T-helper 2 cell treated with Interferon-gamma antibody and Interleukin-4, amounts not matched to agents 100 ng/mL and 5 ng/mL, for 36 hours (primary cell): ENCODE results near the gene BST1. TPM values are rescaled to one million over a fixed set of nuclear protein-coding genes. Genes with fewer than 3 reads are reported as not detected.
"Not testable (repeated sequence)": the region's sequence is repeated elsewhere in the genome, so short reads cannot be mapped to it uniquely, and the experiment has no call there.

ENCODE experiments used
- intact Hi-C: fragments of 100-400 bp; cut with micrococcal nuclease; formaldehyde crosslinking; loops from one replicate; pipeline ENCODE4 v1.15.1; 2023
- total RNA-seq: library from RNA; stranded (reverse); gene quantifications from 2 replicates; pipeline ENCODE4 v1.2.3, GENCODE V29; 2022

Gene BST1
- total RNA-seq, 1 donor from 2014 or later, result 1.5 TPM

DNA sequence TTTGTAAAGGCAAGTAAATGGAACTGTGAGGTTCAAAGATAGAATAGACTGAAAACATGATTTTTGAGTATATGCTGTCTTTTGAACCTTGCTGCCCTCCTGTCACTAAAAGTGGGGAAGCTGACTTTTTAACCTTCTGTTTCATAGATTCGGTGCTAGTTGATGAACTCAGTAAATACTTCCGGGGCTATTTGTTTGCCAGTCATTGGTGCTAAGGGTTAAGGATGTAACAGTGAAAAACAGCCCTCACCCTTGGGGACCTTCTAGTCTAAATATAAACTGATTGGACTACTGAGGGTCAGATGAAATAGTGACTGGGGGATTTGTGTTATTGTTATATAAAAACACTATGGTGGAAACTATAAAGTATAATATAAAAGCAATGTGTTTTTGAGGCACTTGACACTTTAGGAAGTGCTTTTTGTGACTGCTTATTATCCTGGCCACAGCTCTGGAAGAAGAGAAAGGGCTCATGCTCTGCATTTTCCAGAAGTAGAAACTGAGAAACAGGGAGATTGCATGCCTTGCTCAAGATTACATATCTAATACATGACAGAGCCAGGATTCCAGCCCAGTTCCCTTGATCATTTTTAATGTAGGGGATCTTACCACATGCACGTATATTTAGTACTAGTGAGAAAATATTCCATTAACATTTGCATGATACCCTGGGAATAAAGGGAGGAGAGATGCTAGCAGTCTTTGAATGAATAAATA lies 3.9 kb downstream of the BST1 start:
- intact Hi-C loops, result no loop called here

DNA sequence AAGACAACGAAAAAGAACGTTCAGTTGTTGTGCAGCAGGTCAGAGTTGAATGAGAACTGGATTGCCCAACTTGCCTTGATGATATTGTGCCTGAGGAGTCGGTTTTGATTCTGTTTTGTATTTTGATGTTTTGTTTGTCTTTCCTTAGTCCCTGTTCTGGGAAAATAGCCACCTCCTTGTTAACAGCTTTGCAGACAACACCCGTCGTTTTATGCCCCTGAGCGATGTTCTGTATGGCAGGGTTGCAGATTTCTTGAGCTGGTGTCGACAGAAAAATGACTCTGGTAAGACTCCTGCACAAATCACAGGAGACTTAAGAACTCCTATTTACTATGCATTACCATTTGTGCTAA lies 4.5 kb downstream of the BST1 start:
- intact Hi-C loops, result no loop called here

DNA sequence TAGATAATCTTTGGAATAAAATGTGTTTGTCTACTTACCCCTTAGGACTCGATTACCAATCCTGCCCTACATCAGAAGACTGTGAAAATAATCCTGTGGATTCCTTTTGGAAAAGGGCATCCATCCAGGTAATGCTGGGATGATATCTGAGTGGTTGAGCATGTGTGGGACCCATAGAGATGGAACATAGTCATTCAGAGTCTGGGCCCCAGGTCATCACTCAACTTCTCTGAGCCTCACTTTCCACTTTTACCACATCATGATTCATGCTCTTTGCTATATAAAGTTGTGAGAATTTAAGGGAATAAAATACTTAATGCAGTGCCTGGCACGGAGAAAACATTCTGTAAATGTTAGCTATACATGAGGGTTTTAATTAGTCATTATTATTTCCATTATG lies 8.9 kb downstream of the BST1 start:
- intact Hi-C loops, result no loop called here

DNA sequence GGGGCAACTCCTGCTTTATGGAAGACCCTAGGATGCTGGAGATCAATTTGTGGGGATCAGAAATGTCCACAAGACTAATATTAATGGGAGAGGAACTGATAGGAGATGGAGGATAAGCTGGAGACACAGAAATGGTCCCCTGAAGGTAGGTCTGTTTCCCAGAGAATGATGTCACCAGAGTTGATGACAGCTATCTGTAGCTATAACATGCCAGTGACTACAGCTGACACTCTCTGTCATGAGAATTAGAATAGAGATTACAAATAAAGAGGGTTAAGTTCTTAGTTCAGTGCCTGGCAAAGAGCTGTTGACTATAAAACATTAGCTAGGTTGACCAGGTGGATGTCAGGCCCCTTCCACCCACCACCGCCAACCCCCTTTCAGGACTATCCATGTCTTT lies 9.3 kb downstream of the BST1 start:
- intact Hi-C loops, result no loop called here

DNA sequence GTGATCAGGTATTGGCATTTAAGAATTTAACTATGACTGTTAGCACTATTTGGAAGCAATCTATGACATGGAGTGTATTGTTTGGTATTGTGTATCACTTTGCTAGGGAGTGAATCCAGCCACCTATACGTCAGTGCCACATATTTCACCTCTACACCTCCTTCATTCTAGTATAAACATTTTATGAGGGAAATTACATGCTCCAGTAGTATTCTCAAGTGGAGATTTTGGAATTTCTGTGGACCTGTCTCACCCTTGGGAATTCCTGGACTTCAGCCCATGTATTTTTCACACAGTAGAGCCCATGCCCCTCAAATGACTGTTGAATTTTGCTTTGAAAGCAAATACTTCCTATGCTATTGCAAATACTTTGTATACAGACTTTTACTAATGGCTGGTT lies 11.3 kb downstream of the BST1 start:
- intact Hi-C loops, result no loop called here

DNA sequence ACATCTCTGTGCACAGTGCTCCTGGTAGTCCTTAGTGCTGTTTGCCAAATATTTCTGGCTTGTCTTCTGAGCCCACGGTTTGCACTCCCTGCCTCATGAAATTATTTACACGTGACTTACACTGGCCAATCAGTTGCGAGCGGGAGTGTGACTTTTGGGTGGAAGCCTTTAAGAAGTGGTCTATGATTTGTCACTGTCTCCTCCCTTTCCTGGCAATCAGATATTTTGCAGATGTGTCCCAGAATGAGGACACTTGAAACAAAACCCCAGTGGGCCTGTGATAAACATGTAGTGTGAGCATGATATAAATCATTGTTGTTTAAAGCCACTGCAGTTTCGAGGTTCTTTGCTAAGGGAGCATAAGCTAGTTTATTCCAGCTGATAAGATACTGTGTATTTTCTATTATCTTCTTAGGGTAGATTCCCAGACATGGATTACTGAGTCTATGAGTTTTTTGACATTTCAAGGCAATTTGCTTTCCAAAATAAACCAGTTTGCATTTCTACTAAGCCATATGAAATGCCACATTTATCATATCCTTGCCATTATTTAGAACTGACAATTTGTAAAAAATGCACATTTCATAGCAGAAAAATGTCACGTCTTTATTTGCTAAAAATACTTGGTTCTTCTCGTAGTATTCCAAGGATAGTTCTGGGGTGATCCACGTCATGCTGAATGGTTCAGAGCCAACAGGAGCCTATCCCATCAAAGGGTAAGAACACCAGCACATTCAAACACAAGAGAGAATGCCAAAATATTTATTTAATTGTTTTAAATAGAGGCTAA lies 12.0 kb downstream of the BST1 start:
- intact Hi-C loops, result no loop called here

DNA sequence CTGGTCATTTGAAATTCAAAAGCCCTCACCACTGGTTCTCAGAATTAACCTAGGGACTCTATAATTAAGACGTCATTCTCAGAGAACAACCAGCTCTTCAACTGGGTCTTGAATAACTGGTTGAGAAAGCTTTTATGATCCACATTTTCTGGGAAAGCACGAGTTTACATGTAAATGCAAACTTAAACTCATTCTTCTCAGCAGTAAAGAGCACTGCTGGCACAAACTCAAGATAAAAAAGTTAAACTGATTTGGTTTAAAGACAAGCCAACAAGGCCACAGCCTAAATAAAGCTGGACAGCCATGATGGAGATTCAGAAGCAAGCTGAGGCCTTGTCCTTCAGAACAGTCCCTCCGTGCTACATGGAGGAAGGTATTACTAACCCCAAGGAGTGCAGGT lies 13.2 kb downstream of the BST1 start:
- intact Hi-C loops, result no loop called here

DNA sequence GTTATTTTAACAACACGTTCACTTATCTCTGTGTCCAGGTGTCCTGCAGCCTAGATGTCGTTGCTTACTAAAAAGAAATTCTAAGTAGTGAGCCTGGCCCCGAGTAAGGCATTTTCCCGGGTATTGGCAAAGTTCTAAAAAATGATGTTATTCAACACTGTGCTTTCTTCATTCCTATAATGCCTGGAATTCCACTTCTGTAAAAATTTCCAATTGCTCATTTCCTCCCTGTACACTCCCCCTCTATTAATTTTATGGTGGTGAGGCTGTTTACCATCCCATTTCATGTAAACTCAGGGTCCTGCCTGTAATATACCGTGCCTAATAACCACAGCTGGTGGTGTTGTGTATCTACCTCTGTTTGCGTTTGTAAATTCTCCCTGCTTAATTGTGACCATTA lies 14.2 kb downstream of the BST1 start:
- intact Hi-C loops, result no loop called here

DNA sequence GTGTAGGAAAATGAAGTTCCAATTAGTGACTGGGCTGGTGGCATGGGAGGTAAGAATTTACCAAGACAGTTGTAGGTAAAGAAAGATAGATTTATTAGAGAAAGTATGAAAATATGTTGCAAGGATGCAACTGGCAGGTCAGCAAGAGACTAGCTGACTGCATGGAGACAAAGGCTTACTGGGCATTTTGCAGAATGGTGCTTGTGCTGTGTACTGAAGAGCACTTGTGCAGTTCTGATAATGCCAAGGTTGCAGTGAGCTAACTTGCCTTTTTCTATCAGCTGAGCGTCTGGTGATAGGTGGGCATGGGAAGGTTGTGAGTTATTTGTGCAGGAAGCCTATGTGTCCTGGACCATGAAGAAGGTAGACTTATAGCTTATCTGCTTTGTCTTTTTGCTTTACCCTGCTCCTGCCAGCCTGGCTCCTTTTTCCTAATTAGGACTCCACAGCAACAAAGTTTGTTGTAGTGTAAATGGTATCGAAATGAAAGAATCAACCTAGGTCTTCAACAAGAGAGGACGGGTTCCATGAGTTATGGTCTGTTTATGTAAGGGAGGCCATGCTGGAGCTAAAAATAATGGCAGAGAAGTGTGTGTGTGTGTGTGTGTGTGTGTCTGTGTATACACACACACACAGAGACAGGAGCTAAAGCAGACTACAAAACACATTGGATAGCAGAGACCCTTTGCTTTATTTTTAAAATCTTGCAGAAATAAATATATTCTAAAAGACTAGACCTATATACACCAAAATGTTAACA lies 15.0 kb downstream of the BST1 start:
- intact Hi-C loops, result no loop called here

DNA sequence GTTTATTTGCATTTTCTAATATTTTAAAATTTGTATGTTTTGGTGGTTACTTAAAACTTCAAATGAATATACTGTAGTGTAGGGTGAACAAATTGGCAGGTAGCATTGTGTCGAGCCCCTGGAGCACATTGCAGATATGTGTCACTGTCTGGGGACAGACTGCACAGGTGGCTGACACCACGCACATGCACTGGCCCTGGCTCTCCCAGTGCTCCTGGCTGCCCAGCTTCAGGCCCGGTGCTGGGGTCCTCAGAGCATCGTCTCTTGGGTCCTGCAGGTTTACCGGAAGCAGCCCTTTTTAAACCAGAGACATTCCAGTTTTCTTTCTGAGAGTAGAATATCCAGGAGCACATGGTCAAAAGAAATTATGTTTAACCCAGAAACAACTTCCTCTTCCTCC lies 15.6 kb downstream of the BST1 start:
- intact Hi-C loops, result no loop called here

DNA sequence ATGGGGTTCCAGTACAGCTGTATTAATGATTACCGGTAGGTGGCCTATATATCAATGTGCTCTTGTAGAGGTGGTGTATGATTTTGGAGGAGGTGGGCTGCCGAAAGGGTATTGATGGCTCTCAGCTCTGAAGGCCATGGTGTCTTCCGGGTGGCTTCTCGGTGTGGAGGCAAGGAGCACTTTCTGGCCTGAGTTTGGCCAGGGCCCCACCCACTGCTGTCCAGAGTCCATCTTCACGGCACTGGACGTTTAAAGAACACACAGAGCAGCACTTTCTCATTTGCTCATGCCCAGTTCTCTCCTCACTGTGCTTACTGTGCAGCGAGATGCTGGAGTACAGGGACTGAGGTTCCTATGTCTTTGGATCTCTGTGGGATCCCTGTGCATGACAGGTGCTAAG lies 16.1 kb downstream of the BST1 start:
- intact Hi-C loops, result no loop called here

DNA sequence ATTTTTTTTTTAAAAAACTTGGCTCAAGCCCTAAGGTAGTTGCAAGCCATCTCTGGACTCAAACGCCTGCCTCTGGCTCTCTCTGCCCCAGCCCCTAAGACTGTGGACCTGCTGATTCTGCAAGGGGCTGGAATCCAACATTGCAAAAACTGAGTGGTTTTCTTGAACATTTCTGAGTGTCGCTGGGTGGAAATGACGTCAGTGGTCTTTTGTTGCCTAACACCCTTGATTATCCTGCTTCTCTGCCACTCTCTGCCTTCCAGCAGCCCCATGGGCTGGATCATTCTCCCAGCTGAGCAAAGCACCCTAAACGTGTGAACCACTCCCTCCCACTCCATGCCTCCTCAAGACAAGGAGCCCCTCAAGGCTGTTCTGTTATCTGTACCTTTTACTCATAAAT lies 16.6 kb downstream of the BST1 start:
- intact Hi-C loops, result no loop called here

DNA sequence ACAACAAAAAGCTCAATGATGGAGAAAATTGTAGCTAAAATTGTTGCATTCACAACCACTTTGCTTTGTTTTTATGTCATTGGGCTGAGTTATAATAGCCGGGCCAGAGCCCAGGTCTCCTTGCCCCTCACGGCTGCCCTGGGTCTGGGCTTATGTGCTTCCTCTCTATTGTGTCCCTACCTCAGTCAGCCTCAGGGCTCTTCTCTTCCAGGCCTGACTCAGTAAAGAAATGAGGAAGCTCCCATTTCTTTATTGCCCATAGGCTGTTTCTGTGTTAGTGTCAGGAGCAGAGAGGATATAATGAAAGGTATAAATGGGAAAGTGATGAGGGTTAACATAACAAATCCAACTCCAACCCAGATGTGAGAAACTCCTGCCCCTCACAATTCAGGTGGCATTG lies 18.0 kb downstream of the BST1 start:
- intact Hi-C loops, result no loop called here

DNA sequence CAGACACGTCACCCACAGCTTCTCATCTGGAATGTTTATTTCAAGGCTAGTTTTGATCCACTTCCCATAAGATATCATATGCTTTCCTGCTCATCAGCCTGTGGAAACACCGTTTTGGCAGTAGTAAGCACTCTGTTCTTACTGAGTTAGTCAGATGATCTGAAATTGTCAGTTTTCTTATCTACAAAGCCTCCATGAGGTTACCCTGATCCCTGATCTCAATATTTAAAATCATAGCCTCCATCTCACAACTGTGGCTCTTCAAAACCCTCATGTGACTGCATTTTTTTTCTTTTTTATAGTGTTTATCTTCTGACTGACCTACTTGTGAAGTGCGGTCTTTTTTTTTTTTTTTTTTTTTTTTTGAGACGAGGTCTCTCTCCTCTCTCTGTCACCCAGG lies 22.7 kb downstream of the BST1 start:
- intact Hi-C loops, result no loop called here

DNA sequence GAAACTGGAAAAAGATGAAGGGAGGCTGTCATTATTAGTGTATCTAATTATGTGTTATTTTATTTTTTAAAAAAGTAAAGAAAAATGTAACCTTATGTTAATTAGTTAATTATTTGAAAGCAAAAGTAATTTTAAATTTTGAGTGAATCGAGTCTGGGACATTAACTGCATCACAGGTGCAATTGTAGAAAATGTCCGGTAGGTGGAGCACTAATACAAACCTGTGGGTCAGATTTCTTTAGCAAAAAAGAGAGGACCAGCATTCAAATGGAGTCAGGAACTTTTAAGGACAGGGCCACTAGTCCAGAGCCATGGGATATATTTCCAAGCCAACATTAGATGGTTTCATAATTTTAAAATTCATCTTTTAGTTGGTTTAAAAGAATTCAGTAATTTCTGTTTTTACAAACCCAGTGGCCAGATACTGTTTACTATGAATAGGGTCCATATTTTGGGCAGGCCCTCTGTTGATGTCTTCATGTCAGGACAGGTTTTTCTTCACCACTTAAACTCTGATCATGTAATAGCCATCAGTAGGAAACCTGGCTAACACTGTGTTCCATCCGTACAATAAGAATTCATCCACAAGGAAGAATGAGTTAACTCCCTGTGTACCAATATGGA lies 27.2 kb downstream of the BST1 start:
- intact Hi-C loops, result loop anchor here (1.0 to 2.0 kb wide), 6 partner anchors 26 to 271 kb away; no protein-coding TSS in a partner anchor

DNA sequence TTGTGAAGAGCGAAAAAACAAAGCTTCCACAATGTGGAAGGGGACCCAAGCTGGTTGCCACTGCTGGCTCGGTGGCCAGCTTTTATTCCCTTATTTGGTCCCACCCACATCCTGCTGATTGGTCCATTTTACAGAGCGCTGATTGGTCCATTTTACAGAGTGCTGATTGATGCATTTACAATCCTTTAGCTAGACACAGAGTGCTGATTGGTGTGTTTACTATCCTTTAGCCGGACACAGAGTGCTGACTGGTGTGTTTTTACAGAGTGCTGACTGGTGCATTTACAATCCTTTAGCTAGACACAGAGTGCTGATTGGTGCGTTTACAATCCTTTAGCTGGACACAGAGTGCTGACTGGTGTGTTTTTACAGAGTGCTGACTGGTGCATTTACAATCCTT lies 30.2 kb downstream of the BST1 start:
- intact Hi-C loops, result not testable (repeated sequence)

DNA sequence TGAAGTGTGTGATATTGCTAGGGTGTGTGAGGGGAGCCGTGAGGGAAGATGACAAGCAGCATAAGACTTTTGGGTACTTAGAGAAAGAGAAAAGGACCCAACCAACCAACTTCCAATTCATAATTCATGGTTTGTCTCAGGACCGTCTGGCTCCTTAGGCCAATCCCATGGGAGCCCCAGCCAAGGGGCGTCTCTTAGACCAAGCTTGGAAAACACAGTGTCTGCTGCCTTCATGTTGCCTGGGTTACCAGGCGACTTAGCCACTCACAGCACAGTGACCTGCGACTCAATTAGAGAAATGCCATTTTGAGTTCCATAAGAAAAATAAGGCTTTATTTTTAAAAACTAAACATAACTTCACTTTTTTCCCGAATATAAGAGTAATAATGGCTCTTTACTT lies 32.7 kb downstream of the BST1 start:
- intact Hi-C loops, result no loop called here

DNA sequence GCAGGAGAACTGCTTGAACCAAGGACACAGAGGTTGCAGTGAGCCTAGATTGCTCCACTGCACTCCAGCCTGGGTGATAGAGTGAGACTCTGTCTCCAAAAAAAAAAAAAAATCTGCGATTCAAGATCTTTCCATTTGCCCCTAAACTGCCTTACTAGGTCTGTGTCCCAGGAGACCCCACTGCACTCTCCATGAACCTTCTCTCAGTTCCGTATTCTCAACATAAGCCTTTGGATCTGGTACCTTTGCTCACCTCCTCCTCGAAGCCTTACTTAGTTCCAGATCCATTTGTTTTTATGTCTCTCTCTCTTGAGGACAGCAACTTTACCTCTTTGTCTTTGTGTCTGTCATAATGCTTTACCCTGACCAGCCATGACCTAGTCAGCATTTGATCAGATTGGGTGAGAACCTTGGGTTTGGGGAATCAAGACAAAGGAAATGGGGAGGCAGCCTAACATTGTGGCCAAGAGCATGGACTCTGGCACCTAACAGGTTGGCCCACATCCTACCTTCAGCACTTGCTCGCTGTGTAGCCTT lies 33.7 kb downstream of the BST1 start:
- intact Hi-C loops, result no loop called here

DNA sequence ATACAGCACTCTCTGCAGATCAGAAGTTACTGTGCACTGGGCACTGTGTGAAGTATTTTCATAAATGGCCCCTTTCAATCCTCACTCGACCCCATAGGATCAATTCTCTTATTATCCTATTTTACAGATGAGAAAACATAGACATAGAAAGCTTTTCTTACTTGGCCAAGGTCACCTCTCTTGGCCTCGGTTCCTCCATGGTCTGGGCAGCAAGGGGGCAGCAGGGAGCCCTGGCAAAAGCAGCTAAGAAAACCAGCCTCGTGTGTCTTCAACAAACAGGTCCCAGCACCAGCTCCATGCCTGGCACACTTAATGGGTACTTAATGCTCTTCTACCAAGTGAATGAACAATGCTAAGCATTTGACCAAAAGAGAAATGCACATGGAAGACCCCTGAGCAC lies 34.4 kb downstream of the BST1 start:
- intact Hi-C loops, result no loop called here

DNA sequence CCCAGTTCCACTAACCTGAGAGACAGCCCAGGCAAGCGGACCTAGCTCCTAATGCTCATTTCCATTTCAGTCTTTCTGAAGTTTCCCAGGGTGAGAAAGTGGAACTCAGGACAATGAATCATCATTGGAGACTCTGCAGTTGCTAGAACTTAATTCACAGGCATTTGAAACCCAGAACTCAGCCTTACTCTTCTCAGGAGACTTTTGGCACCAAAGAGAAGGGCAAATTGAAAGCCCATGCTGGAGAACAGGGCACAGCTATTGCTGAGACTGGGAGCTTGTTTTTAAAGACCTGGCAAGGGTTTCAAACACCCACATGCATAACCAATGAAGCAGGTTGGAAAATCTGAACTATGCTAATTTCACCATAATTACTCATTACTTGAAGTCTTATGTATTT lies 36.0 kb downstream of the BST1 start:
- intact Hi-C loops, result no loop called here

DNA sequence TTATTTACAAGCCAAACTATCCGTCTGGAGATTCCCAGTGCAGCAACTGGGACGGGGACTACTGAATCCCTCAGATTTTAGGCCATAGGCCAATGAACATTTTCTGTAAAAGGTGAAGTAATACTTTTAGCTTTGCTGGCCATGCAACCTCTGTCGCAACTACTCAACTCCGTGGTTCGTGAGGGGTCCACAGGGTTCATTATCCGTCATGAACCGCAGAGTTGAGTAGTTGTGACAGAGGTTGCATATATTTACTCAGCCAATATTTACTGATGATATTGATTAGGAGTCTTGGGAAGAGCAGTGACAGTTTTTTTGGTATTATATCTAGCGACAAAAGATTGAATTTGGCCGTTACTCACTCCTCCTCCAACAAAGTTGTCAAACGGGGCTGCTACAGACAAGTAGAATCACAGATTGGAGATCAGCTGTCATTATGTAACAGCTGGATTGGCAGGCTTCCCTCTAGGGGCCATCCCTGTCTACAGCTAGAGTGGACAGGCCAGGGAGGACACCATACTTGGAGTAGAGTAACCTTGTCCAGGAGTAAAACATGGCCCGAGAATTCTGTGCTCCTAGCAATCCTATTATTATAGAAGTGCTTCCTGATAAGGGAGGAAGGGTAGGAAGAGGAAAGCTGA lies 38.0 kb downstream of the BST1 start:
- intact Hi-C loops, result no loop called here
